ENCODE results near the gene TSHZ2.

Gene TSHZ2

DNA sequence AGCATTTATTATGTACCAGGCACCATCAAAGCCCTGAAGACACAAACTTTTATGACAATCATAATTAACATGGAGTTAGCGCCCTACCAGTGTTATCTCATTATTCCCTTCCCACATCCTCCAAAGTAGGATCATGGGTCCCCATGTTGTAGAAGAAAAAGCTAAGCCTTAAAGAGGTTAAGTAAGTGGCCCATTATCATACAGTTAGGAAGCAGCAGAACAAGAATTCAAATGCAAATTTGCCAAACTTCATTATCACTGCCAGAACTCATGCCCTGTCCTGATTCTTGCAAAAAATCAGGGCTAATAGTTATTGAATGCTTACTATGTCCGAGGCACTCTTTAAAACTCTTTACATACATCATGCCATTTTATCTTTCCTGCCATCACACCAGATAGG is 310.9 kb downstream of the TSHZ2 start:
- DNase-seq (ENCODE audit: low spot score): no peak

- no peak for DNase-seq (ENCODE audit: low spot score)
Measured at GRCh38 chr20:53283597-53283996, 311.4 kb downstream of the TSHZ2 start.

DNA sequence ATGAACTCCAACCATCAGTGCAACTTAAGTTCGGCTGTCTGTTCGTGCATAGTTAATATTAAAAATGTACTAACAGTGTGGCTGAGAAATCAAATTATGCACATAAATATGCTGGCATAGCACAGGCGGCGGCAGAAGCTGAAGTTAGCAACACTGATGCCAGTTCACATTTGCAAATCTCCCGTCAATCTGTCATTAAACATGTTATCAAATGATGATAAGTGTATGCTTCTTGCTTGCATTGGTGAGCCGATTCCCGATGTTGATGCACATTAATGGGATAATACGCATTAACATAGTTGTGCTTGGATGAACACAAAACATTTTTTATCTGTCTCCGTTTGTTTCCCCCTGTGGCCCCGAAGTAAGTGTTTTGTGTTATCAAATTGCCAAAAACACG is 312.1 kb downstream of the TSHZ2 start:
- DNase-seq (ENCODE audit: low spot score): no peak

- DNase-seq (ENCODE audit: low spot score): no peak
Measured at GRCh38 chr20:53284696-53285095, 312.5 kb downstream of the TSHZ2 start.

- no peak for DNase-seq (ENCODE audit: low spot score)
Measured at GRCh38 chr20:53287357-53288042, 315.3 kb downstream of the TSHZ2 start.

DNA sequence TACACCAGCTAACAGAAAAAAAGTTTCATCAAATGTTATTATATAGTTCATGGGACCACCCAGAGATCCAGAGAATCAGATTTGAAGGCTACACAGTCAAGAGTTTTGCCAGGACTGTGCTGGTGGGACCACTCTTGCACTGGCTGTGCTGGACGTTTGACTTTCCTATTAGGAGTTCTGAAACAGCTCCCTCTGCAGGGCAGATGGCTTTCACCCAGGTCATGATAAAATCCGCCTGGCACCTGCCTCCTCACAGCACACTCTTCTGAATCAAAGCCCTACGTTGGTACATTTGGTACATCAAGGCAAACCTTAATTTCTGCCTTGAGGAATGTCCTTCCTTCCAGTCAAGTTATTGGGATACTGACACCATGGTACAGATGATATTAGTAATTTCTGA is 319.4 kb downstream of the TSHZ2 start:
- no peak for DNase-seq (ENCODE audit: low spot score)

DNA sequence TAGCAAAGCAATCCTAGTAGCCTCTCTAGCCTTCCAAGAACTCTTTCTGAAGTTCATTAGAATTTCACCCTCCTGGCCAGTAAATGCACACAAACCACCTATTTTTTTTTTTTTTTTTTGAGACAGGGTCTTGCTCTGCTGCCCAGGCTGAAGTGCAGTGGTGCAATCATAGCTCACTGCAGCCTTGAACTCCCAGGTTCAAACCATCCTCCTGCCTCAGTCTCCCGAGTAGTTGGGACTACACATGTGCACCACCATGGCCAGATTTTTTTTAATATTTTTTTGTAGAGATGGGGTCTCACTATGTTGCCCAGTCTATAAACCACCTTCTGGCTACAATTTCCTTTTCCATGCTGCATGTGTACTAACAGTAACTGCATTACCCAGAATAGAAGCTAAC is 320.2 kb downstream of the TSHZ2 start:
- DNase-seq (ENCODE audit: low spot score): no peak

DNA sequence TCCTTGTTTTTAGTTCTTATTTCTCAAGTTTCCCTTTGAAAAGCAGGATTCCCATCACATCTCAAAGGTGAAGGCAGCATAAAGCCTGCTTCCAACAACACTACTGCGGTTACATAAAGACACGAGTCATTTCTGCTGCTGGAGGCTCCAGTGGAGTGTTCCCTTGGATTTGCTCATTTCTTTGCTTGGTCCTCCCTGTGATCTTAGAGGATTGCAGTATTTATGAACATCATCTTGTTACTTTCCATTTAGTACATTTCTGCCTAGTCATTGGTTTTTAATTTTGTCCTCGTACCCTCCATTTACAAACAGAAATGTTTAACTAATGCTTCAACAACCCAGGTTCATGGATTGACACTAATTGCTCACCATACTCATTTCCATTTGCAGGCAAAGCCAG is 322.6 kb downstream of the TSHZ2 start:
- DNase-seq (ENCODE audit: low spot score): no peak

GRCh38 chr20:53296025-53296424 is 323.9 kb downstream of the TSHZ2 start:
- DNase-seq (ENCODE audit: low spot score): no peak

DNA sequence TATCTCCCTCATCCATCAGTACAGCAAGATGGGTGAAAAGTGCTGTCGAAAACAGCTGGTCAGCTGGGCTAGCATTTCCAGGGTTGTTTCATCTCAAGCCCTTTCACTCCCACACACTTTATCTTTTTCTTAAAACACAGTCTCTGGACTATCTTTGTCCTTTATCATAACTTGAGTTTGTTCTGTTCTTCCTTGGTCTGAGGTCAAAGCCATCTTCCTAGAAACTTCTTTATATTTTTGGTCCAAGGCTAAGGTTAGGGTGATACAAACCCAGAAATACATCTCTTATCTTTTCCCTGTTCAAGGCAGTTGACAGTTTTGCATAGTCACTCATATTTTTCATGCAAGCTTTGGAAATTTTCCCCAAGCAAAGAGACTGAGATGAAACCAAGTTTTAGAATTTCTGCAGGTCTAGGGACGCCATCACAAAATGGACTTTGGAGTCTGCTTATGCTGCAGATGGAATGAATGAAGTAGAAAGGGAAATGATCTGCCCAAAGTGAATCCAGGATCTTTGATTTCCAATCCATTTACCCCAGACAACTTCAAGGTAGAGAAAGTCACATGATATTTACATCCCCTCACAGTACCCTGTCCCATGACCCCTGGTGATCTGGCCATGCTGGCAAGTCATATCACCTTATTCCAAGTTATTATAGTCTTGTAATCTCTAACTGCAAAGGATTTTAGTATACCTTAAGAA is 324.4 kb downstream of the TSHZ2 start:
- no peak for DNase-seq (ENCODE audit: low spot score)

- no peak for DNase-seq (ENCODE audit: low spot score)
Measured at GRCh38 chr20:53297154-53297529, 325.0 kb downstream of the TSHZ2 start.

GRCh38 chr20:53298260-53298659 is 326.1 kb downstream of the TSHZ2 start:
- DNase-seq (ENCODE audit: low spot score): no peak

DNA sequence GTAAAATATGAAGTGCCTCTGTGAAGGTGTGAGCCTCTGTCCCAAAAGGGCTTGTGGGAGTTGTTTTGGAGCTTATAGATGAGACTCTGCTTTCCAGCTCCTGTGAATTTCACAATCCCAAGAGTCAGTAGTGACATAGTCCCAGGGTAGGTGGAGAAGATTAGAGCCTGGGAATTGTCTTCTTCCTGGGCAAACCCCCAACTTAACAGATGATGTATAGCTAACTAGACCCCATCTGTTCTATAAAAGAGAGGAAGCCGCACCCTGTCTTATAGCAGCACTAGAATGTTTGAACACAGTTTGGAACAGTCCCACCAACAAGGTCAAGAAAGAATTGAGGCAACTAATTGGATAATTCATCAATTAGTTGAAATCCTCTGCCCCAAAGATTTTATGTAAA is 326.8 kb downstream of the TSHZ2 start:
- DNase-seq (ENCODE audit: low spot score): no peak

GRCh38 chr20:53299831-53300230 is 327.7 kb downstream of the TSHZ2 start:
- no peak for DNase-seq (ENCODE audit: low spot score)

GRCh38 chr20:53301869-53302268 is 329.7 kb downstream of the TSHZ2 start:
- DNase-seq (ENCODE audit: low spot score): no peak

DNA sequence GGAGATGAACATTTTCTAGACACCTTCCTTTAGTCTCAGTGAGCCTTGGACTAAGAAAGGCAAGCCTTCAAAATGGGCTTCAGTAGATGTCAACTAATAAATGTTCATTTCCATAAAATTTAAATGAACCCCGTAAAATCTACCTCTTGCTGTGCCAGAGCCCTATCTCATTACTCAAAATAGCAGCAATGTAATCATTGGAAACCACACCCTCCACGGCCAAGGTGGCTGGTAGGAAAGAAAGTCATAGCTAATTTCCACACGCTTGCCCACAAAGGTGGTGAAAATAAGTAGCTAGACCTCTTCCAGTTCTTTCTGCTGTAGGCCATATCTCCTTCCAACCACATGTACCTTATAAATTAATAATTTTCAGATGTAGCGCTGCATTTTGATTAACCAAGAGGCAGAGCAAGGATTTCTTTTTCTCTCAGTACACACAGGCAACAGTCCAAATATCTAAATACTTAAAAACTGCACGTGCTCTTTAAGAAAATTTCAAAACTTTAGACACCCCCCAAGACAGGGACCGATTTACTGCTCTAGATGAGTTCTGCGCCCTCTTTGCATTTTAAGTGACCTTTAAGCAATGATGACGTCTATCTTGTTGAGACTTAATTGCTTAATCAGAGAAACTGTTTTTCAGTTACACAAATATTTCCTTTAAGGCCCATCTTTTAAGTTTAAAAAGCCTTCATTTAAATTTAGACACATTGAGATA is 330.7 kb downstream of the TSHZ2 start:
- DNase-seq (ENCODE audit: low spot score): no peak

DNA sequence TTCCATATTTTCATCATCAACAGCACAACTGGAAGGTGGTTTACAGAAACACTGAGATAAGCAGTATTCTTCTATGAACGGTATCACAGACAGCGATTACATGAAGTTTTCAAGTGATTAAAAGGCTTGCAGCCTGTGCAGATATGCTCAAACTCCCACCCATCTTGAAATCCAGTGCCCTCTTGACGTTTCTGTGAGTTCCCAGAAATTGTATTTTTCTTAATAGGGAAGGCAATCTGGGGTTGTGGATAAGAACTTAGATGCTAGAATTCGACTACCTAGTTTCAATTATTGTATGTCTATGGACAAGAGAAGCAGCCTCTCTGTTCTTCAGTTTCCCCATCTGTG is 331.2 kb downstream of the TSHZ2 start:
- DNase-seq (ENCODE audit: low spot score): no peak

GRCh38 chr20:53304146-53304545 is 332.0 kb downstream of the TSHZ2 start:
- no peak for DNase-seq (ENCODE audit: low spot score)

GRCh38 chr20:53306192-53306805 is 334.1 kb downstream of the TSHZ2 start:
- no peak for DNase-seq (ENCODE audit: low spot score)

DNA sequence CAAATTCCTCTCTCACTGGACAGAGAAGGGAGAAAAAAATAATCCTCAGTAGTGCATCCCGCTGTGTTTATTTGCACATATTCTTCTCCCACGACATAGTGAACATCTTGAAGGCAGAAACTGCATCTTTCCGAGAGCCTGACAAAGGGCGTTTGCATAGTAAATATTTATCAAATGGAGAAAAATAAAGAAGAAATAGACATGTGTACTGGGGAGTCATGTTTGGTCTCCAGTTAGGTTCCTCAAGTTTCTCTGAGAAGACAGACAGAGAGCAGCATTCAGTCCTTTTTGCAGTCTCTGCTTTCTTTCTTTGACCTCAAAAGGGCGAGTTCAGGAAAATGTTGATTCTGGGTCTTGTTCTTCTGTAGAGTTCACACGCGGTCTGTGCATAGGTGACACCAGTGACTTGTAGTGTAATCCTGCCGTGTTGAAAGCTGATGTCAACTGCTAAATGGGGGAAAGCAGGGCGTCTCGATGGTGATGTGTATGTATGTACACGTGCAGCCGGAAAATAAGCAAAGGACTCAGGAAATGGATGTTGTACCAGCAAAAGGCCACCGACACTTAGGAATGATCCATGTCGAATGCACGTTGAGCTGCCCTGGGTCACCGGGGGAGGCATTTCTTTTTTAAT is 335.9 kb downstream of the TSHZ2 start:
- no peak for DNase-seq (ENCODE audit: low spot score)

DNA sequence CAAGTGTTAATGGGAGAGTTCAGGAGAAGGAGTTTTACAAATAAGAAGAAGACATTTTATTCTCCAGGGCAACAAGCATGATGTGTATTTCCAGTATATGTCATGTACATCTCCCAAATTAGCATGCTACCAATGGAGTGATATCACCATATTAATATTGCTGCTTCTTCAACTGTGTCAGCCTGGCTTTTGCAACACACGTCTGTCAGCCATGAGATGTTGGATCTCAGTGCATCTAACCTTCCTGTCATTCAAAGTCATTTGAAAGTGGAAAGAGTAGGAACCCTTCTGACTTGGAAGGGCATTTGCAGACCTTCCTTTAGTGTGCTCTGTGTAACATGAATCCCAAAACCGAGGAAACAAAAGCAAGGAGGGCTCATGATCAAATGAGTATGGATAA is 337.4 kb downstream of the TSHZ2 start:
- no peak for DNase-seq (ENCODE audit: low spot score)

DNA sequence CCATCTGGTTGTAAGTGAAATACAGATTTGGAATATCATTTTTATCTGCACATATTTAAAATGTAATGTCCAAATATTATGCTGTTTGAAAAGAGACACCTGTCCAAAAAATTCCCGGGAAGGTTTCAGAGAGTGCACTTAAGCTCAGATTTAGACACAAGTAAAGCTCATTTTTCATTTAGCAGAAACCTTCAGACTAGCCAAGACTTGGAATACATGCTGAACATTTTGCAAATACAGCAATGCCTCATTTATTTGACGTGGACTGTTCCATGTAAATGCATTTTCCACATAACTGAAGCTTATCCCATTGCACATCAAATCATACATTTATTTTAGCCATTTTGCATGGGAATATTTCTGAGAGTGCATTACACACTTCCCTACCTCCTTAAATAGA is 340.8 kb downstream of the TSHZ2 start:
- no peak for DNase-seq (ENCODE audit: low spot score)

All from activated CD4-positive, alpha-beta T cell treated with anti-CD3 and anti-CD28 coated beads, Interleukin-2, Interleukin-4, amounts not matched to agents 100 ng/mL and 50 ng/mL, durations not matched to agents 16 hours and 8 hours (primary cell).